NCI-H2196 (cell line): ENCODE measurements around the gene CEP170.
"Not testable (repeated sequence)": the region's sequence is repeated elsewhere in the genome, so short reads cannot be mapped to it uniquely, and the experiment has no call there.

Experiments used
- DNase-seq: peaks from one replicate; lab custom pipeline; 2025; ENCODE audit not compliant: unreplicated experiment; lab: John Stamatoyannopoulos, UW

The CEP170 gene

GRCh38 chr1:243236604-243237252, 18.4 kb downstream of the CEP170 start:
- DNase-seq = no peak

- DNase-seq = no peak
Observed at GRCh38 chr1:243234978-243235647, 20.0 kb downstream of the CEP170 start.

GRCh38 chr1:243233908-243234307, 21.2 kb downstream of the CEP170 start:
- DNase-seq = no peak

GRCh38 chr1:243230914-243231313, 24.2 kb downstream of the CEP170 start:
- peak; percentile 6 for DNase-seq

GRCh38 chr1:243229526-243229925, 25.6 kb downstream of the CEP170 start:
- DNase-seq = no peak

GRCh38 chr1:243227622-243228021, 27.5 kb downstream of the CEP170 start:
- DNase-seq = no peak

GRCh38 chr1:243218059-243218458, 37.0 kb downstream of the CEP170 start:
- no peak for DNase-seq

GRCh38 chr1:243217349-243217748, 37.7 kb downstream of the CEP170 start:
- DNase-seq = no peak

- no peak for DNase-seq
Observed at GRCh38 chr1:243216741-243217140, 38.3 kb downstream of the CEP170 start.

GRCh38 chr1:243215276-243215875, 39.7 kb downstream of the CEP170 start:
- not testable (repeated sequence) for DNase-seq

GRCh38 chr1:243213045-243213787, 41.9 kb downstream of the CEP170 start:
- DNase-seq = no peak

- DNase-seq = not testable (repeated sequence)
Observed at GRCh38 chr1:243211984-243212383, 43.1 kb downstream of the CEP170 start.

- DNase-seq = not testable (repeated sequence)
Observed at GRCh38 chr1:243205026-243205501, 50.0 kb downstream of the CEP170 start.

- not testable (repeated sequence) for DNase-seq
Observed at GRCh38 chr1:243204336-243204735, 50.7 kb downstream of the CEP170 start.

GRCh38 chr1:243203196-243203595, 51.9 kb downstream of the CEP170 start:
- not testable (repeated sequence) for DNase-seq

GRCh38 chr1:243201316-243201715, 53.8 kb downstream of the CEP170 start:
- DNase-seq = not testable (repeated sequence)

GRCh38 chr1:243197524-243197923, 57.6 kb downstream of the CEP170 start:
- not testable (repeated sequence) for DNase-seq

- DNase-seq = not testable (repeated sequence)
Observed at GRCh38 chr1:243193330-243193729, 61.8 kb downstream of the CEP170 start.

- DNase-seq = not testable (repeated sequence)
Observed at GRCh38 chr1:243186201-243186995, 68.7 kb downstream of the CEP170 start.

- not testable (repeated sequence) for DNase-seq
Observed at GRCh38 chr1:243184787-243185186, 70.3 kb downstream of the CEP170 start.
